NOMO-1 treated with dmso at 0.1 percent for 144 hours (cell line): ENCODE measurements around the gene IGFALS.

Experiments
- DNase-seq: peaks from one replicate; lab custom pipeline; 2025; ENCODE audit not compliant: unreplicated experiment; lab: John Stamatoyannopoulos, UW

IGFALS gene

DNA sequence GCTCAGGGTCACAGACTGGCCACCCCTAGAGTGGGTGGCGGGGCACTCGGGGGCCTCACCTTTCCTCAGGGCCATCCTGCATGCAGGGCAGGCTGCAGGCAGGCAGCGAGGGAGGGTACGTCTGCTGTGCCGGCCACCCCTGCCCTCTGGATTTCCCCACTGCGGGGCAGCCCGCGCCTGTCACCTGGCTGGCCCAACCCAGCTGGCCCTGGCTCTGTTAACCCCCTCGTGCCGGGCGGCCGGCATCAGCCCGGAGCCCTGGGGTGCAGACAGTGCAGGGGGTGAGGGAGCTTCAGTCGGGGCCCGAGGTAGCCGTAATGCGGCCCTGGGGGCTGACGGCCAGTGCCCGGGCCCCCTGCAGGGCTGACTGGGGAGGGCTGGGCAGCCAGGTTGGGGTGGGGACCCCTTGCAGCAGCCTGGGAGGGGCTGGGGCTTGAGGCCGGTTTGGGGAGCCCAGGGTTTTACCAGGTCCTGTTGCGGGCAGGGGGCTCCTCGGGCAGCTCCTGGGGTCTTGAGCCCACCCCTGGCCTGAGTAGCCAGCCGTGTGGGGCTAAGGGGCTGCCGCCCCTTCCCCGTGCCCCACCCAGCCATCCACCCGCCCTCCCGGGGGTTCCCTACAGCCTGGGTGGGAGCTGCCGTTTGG, at the start of gene IGFALS:
Gene IGFALS, minus strand, starts transcription at position 128 of the 643 bp plus-strand sequence. Its CDS starts 53 bp downstream, at position 75.
- DNase-seq: no peak

- no peak for DNase-seq
Observed at GRCh38 chr16:1839554-1839953, 46.0 kb upstream of the IGFALS start.

DNA sequence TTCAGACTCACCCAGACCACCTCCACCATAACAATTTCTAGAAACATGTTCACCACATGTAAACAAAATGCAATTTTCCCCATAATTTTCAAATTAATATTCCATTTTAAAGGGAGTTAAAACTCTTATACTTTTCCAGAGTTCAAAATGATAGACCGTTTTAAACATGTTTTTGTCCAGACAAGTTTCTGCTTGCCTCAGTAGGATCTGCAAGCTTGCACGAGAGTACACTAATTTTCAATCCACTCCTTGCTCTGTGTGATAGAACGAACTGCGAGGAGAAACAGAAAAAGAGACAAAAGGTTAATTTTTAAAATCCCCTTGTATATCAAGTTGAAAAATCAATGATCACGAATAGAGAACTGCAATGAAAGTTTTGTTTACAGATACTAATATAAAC, 40.6 kb upstream of the IGFALS start:
- DNase-seq: no peak

GRCh38 chr16:1832838-1833454, 39.4 kb upstream of the IGFALS start:
- DNase-seq: no peak

DNA sequence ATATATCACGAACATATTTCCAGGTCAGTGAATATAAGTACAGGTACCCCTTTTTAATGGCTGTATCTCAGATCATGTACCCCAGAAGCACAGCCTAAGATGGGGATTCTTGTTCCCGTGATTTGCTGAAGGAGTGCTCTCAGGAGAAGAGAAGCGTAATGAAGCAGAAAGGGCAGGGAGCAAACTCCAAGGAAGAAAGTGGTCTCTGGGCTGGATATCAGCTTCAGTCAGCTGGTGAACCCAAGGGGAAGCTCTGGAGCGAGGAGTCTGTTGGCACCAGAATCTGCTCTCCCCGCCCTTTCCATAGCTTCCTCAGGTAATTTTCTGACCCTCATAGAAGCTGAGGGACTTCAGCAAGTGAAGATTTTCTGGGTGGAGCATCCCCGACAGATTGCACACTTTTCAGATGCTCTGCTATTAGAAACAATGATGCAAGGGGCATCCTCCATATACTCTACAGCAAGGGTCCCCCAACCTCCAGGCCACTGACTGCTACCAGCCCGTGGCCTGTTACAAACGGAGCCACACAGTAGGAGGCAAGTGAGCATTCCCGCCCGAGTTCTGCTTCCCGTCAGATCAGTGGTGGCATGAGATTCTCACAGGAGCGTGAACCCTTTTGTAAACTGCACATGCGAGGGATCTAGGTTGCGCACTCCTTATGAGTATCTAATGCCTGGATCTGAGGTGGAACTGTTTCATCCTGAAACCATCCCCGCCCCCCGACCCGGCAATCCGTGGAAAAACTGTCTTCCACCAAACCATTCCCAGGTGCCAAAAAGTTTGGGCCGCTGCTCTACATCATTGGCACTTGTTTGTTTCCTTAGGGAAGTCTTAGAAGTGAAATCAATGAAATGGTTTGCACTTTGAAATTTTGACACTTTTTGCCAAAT, 37.9 kb upstream of the IGFALS start:
- DNase-seq: no peak

GRCh38 chr16:1830213-1830612, 36.7 kb upstream of the IGFALS start:
- DNase-seq: no peak

GRCh38 chr16:1828645-1829410, 35.3 kb upstream of the IGFALS start:
- no peak for DNase-seq

DNA sequence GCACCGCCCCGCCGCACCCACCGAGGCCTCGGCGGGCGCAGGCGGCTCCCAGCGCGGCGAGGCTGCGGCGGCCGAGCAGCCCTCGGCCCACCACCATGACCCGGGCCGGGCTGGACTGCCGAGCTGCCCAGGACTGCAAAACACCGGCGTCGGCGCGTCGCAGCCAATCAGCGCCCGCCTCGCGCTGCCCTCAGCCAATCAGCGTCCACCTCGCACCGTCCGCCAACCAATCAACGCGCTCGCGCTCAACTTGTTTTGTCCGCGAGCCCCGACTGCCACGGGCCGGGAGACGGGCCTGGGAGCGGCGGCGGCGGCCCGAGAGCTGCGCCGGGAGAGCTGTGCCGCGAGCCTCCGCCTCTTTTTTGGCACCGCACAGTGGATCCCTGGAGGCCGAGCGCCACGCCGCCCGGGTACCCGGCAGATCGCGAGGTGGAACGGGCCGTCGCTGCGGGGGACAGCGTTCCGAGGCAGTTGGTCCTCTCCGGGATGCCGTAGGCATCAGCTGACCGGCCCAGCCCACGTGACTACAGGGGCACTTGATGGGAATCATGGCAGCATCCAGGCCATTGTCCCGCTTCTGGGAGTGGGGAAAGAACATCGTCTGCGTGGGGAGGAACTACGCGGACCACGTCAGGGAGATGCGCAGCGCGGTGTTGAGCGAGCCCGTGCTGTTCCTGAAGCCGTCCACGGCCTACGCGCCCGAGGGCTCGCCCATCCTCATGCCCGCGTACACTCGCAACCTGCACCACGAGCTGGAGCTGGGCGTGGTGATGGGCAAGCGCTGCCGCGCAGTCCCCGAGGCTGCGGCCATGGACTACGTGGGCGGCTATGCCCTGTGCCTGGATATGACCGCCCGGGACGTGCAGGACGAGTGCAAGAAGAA, 33.4 kb upstream of the IGFALS start, which contains the start of the genes FAHD1 and HAGH:
Gene FAHD1, plus strand, starts transcription at position 516 of the 883 bp plus-strand sequence. Its CDS starts 33 bp downstream, at position 549.
Gene HAGH, minus strand, starts transcription at position 135 of the 883 bp plus-strand sequence. Its CDS starts 38 bp downstream, at position 97.
- peak; percentile 90 for DNase-seq

- no peak for DNase-seq
Observed at GRCh38 chr16:1825864-1826690, 32.6 kb upstream of the IGFALS start.

DNA sequence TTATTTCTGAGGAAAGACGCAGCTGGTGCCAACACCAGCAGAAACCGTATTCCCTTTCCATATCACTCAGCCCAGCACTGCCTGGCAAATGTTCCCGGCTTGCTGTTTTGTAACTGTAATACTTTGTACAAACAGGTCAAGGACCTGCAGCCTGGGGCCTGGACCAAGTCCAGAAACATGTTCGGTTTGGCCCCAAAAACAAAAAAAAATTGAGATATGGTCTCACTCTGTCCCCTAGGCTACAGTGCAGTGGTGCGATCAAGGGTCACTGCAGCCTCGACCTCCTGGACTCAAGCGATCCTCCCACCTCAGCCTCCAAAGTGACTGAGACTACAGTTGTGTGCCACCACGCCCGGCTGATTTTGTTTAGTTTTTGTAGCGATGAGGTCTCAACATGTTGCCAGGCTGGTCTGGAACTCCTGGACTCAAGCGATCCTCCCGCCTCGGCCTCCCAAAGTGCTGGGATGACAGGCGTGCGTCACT, 31.9 kb upstream of the IGFALS start:
- DNase-seq: no peak

GRCh38 chr16:1823821-1824220, 30.3 kb upstream of the IGFALS start:
- no peak for DNase-seq

DNA sequence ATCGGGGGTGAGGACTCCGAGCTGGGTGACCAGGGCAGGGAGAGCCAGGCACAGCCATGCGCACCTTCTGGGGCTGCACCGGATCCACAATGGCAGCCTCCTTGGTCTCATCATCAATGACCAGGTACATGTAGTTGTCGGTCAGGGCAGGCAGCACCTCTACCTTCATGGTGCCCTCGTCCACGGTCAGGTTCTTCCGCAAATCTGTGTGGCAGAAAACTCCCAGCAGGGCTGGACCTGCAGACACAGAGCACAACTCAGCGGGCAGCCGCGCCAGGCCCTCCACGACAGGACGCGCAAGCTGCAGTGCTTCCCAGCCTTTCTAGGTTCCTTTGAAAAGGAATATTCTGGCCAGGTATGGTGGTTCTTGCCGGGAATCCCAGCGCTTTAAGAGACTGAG, 29.3 kb upstream of the IGFALS start:
- no peak for DNase-seq

DNA sequence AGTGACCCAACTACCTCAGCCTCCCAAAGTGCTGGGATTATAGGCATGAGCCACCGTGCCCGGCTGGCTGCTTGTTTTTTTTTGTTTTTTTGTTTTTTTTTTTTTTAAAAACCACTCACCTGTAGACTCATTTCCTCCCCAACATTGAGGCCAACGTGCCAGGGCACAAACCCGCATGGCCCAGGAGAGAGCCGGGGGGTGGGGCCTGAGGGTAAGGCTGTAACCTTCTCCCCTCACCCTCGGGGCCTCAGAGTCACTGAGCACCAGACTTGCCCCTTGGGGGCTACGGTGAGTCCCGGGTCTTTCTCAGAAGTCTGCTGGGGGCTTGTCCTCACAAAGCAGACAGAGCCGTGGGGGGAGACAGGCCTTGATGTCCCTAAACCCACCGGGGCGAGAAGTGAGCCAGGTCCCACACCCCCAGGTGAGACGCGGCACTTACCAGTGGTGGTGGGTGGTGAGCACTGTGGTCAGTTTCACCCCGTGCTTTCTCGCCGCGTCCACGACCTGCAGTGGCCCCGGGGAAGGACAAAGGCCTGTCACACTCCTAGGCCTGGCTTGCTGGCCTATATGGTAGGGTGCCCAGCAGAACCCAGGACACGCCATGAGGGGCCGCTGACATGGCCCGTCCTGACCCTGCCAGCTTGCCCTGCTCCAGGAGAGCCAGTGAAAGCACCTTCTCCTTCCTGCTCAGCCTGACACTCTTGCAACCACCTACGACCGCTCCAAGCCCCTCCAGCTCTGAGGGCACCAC, 28.5 kb upstream of the IGFALS start:
- DNase-seq: no peak

DNA sequence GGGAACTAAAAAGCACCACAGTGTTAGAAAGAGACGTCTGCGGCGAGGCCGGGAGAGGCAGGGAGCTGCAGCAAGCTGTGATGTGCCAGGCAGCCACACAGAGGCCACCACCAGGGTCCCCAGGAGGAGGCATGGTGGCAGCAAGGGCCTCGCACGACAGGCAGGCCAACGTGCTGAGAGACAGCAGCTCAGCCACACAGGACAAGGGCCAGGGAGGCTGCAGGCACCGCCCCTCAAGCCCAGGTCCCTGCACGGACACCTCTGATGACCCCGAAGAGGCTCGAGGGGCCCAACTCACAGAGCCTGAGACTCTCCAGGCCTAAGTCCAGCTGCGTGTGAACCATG, 27.4 kb upstream of the IGFALS start:
- no peak for DNase-seq

DNA sequence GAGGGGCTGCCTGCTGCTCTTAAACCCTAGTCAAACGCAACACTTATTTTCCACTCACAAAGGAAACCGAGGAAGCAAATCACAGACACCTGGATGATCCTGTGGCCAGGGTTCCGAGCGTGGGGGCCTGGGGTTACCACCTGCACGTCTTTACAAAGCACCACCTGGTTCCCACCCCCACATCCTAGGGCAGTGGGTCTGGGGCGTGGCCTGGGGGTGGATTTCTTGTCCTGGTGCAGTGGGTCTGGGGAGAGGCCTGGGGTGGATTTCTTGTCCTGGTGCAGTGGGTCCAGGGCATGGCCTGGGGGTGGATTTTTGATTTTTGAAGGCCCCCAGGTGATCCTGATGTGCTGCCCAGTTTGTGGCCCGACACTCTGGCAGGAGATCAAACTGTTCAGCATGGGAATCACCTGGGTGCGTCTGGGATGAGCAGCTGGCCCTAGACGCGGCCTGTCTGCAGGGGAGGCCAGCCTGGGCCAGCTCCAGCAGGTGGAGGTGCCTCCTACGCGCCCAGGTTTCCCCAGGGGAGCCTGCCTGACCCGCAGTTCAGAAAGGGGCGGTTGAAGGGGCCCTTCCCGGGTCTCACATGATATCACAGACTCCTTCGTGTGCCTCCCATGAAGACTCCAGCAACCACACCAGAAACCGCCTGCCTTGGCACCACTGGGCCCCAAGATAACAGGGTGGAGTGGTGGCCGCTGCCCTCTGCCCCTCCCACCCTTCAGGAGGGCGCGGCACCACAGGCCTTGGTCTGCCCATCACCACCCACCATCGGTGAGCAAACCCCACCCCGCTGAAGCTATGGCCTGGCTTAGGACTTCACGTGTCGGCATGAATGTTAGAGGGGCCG, 26.8 kb upstream of the IGFALS start:
- no peak for DNase-seq

DNA sequence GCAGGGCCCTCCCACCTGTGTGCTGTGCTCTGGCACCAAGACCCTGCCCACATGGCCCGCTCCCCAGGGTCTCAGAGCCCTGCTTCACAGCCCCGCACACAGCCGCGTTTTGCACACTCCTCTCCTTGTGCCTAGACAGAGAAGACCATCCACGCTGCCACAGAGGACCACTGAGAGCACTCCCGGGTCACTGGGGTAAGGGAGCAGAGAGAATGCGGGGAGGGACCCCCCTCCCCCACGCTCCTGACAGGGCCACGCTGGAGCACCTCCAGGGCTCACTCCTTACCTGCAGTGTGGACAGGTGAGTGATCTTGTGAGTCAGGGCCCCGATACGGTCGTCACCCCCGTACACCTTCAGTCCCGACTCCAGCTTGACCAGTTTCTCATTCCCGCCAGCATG, 26.1 kb upstream of the IGFALS start:
- no peak for DNase-seq

DNA sequence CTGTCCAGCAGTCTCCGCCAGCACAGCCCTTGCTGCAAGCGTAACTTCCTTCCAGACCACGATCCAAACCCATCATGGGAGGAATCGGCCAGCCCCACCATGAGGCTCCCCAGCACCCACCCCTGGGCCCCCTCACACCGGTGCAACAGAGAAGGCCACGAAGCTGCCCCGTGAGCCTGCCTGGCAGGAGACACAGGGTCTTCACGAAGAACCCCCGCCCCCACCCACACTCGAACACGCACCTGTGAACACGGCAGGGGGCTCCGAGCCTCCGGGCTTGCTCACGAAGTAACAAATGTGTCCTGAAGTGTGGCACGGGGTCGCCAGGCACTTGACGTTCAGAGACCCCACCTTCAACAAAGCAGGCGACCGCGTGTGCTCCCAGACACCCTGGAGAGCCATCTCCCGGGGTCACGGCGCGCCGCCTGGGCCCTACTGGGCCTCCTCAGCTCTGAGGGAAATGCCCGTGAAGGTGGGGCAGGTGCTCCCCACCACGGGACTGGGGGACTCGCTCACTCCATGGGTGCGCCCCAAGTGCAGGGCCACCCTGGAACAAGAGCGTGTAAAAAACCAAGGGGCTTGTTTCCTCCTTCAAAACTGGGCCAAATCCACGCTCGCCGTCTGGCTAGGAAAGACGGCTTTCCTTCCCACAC, 25.5 kb upstream of the IGFALS start:
- no peak for DNase-seq
